ENCODE results near the gene MARCHF7.
"Not testable (repeated sequence)": the region's sequence is repeated elsewhere in the genome, so short reads cannot be mapped to it uniquely, and the experiment has no call there.

MARCHF7 gene

DNA sequence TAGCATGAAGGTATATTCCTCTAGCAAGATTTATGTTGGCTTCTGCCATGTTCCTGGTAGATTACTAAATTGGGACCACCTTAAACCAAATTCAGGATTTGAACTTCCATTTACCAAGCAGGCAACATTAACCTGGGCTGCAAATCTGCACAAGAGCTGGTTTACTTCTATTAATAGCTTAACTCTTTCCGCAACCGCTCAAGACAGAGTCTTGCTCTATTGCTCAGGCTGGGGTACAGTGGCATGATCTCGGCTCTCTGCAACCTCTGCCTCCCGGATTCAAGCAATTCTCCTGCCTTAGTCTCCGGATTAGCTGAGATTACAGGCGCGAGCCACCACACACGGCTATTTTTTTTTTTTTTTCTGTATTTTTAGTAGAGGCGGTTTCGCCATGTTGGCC, 8.4 kb downstream of the MARCHF7 start:
- Histone ChIP-seq H3K9me3 (ENCODE audit: control insufficient read depth in 2 of 2, low read length in 2 of 2) (no peaks in the 10 kb centered on the region), H3K27me3 (ENCODE audit: control insufficient read depth in 1 of 2, insufficient read depth in 2 of 2, low read length in 2 of 2) (no peaks in the 10 kb centered on the region), H3K4me3 (ENCODE audit: low read length in 2 of 2) (no peak overlapping the region), H3K9ac (ENCODE audit: low read length in 2 of 2) (no peak overlapping the region), H3K36me3 (ENCODE audit: control insufficient read depth in 2 of 2, insufficient read depth in 2 of 2, low read length in 2 of 2) (peaks cover 0 to 6% of the 10 kb centered on the region in 2 donors), H3K4me1 (ENCODE audit: control insufficient read depth, insufficient read depth, low read length) (peaks cover 13% of the 10 kb centered on the region), H3K27ac (ENCODE audit: low read length) (no peak overlapping the region)

DNA sequence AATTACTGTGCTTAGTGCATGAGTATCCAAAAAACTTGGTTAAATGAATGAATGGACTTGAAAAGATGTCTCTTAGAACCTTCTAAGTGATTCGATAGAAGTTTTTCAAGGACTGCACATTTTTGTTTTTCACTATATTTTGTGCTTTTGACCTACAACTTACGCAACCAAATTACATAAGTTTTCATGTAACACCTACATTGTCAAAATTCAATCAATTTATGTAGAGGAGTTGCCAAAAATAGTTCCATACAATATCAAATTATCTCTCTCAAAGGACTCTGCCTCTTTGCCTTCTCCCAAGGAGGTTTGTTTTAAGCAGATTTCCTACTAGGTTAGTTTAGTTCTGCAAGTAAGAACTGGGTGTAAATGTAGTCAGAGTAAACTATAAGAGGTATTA, 10.3 kb downstream of the MARCHF7 start:
- H3K27ac ChIP-seq (ENCODE audit: low read length): no peak overlapping the region

DNA sequence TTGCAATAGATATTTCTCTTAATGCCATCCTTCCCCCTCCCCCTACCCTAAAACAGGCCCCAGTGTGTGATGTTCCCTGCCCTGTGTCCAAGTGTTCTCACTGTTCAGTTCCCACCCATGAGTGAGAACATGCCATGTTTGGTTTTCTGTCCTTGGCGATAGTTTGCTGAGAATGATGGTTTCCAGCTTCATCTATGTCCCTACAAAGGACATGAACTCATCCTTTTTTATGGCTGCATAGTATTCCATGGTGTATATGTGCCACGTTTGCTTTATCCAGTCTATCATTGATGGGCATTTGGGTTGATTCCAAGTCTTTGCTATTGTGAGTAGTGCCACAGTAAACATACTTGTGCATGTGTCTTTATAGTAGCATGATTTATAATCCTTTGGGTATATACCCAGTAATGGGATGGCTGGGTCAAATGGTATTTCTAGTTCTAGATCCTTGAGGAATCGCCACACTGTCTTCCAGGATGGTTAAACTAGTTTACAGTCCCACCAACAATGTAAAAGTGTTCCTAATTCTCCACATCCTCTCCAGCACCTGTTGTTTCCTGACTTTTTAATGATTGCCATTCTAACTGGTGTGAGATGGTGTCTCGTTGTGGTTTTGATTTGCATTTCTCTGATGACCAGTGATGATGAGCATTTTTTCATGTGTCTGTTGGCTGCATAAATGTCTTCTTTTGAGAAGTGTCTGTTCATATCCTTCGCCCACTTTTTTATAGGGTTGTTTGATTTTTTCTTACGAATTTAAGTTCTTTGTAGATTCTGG, 12.7 kb downstream of the MARCHF7 start:
- H3K4me1 ChIP-seq (ENCODE audit: control insufficient read depth, insufficient read depth, low read length); H3K27ac ChIP-seq (ENCODE audit: low read length): not testable (repeated sequence)

More for the DNA sequence above, 10.3 kb downstream of the MARCHF7 start:
- H3K9ac ChIP-seq (ENCODE audit: low read length in 2 of 2): no peak overlapping the region
- no peaks in the 10 kb centered on the region for H3K9me3 ChIP-seq (ENCODE audit: control insufficient read depth in 2 of 2, low read length in 2 of 2)
- no peaks in the 10 kb centered on the region for H3K27me3 ChIP-seq (ENCODE audit: control insufficient read depth in 1 of 2, insufficient read depth in 2 of 2, low read length in 2 of 2)
- peaks cover 0 to 2% of the 10 kb centered on the region in 2 donors for H3K36me3 ChIP-seq (ENCODE audit: control insufficient read depth in 2 of 2, insufficient read depth in 2 of 2, low read length in 2 of 2)
- no peaks in the 10 kb centered on the region for H3K4me1 ChIP-seq (ENCODE audit: control insufficient read depth, insufficient read depth, low read length)
- no peak overlapping the region for H3K4me3 ChIP-seq (ENCODE audit: low read length in 2 of 2)

DNA sequence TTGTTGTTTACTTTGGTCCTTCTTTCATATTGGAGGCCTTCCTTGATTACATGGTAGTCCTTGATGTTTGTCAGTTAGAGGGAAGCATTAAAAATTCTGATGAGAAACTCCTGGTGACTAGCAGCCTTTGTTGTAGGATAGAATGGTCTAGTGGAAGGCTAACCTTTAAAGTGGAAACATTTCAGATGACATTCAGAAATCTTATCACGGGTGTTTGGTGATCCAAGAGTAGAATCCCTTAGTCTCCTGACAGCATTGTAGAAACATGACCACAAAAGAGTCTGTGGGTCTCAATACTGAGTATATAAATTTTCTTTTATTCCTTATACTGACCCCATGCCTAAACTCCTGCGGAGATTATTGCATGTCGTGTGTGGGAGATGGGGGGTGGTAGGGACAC, 13.4 kb downstream of the MARCHF7 start:
- Histone ChIP-seq H3K36me3 (ENCODE audit: control insufficient read depth in 2 of 2, insufficient read depth in 2 of 2, low read length in 2 of 2) (peaks cover 0 to 10% of the 10 kb centered on the region in 2 donors), H3K4me3 (ENCODE audit: low read length in 2 of 2) (no peak overlapping the region), H3K27me3 (ENCODE audit: control insufficient read depth in 1 of 2, insufficient read depth in 2 of 2, low read length in 2 of 2) (no peaks in the 10 kb centered on the region), H3K4me1 (ENCODE audit: control insufficient read depth, insufficient read depth, low read length) (no peaks in the 10 kb centered on the region), H3K9me3 (ENCODE audit: control insufficient read depth in 2 of 2, low read length in 2 of 2) (no peaks in the 10 kb centered on the region), H3K27ac (ENCODE audit: low read length) (no peak overlapping the region), H3K9ac (ENCODE audit: low read length in 2 of 2) (no peak overlapping the region)

More for the DNA sequence above, 12.7 kb downstream of the MARCHF7 start:
- H3K9ac ChIP-seq (ENCODE audit: low read length in 2 of 2); H3K36me3 ChIP-seq (ENCODE audit: control insufficient read depth in 2 of 2, insufficient read depth in 2 of 2, low read length in 2 of 2); H3K27me3 ChIP-seq (ENCODE audit: control insufficient read depth in 1 of 2, insufficient read depth in 2 of 2, low read length in 2 of 2); H3K4me3 ChIP-seq (ENCODE audit: low read length in 2 of 2); H3K9me3 ChIP-seq (ENCODE audit: control insufficient read depth in 2 of 2, low read length in 2 of 2): not testable (repeated sequence)

DNA sequence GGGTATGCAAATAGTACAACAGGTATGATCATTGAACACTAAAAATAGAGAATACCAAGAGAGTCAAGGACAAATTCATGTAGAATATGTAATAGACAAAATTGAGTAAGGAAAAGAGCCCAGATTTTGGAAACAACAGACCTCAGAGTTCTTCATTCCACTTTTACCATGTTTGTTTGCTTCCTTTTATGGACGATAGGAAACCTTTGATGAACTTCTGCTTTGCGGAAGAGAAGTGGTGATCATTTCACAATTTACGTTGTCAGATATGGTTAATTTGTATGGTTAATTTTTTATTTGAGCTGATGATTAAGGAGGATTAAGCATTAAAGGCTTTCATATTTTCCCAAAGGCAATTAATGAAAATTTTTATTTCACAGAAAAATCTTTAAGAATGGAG, 16.3 kb downstream of the MARCHF7 start:
- Histone ChIP-seq H3K9me3 (ENCODE audit: control insufficient read depth in 2 of 2, low read length in 2 of 2) (no peaks in the 10 kb centered on the region), H3K4me3 (ENCODE audit: low read length in 2 of 2) (no peak overlapping the region), H3K27me3 (ENCODE audit: control insufficient read depth in 1 of 2, insufficient read depth in 2 of 2, low read length in 2 of 2) (no peaks in the 10 kb centered on the region), H3K4me1 (ENCODE audit: control insufficient read depth, insufficient read depth, low read length) (no peaks in the 10 kb centered on the region), H3K36me3 (ENCODE audit: control insufficient read depth in 2 of 2, insufficient read depth in 2 of 2, low read length in 2 of 2) (peaks cover 3 to 15% of the 10 kb centered on the region in 2 donors), H3K9ac (ENCODE audit: low read length in 2 of 2) (no peak overlapping the region), H3K27ac (ENCODE audit: low read length) (no peak overlapping the region)

DNA sequence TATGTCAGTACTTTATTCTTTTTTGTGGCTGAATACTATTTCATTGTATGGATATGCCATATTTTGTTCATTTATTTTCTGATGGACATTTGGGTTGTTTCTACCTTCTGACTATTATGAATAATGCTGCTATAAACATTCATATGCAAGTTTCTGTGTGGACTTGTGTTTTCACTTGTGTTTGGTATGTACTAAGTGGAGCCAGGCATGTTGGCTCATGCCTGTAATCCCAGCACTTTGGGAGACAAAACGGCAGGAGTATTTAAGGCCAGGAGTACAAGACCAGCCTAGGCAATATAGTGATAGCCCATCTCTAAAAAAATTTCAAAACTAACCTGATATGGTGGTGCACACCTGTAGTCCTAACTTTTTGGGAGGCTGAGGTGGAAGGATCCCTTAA, 23.3 kb downstream of the MARCHF7 start:
- Histone ChIP-seq H3K27ac (ENCODE audit: low read length) (no peak overlapping the region), H3K4me3 (ENCODE audit: low read length in 2 of 2) (no peak overlapping the region), H3K4me1 (ENCODE audit: control insufficient read depth, insufficient read depth, low read length) (no peaks in the 10 kb centered on the region), H3K9ac (ENCODE audit: low read length in 2 of 2) (no peak overlapping the region), H3K27me3 (ENCODE audit: control insufficient read depth in 1 of 2, insufficient read depth in 2 of 2, low read length in 2 of 2) (no peaks in the 10 kb centered on the region), H3K36me3 (ENCODE audit: control insufficient read depth in 2 of 2, insufficient read depth in 2 of 2, low read length in 2 of 2) (peaks cover 15 to 19% of the 10 kb centered on the region in 2 donors), H3K9me3 (ENCODE audit: control insufficient read depth in 2 of 2, low read length in 2 of 2) (no peaks in the 10 kb centered on the region)

DNA sequence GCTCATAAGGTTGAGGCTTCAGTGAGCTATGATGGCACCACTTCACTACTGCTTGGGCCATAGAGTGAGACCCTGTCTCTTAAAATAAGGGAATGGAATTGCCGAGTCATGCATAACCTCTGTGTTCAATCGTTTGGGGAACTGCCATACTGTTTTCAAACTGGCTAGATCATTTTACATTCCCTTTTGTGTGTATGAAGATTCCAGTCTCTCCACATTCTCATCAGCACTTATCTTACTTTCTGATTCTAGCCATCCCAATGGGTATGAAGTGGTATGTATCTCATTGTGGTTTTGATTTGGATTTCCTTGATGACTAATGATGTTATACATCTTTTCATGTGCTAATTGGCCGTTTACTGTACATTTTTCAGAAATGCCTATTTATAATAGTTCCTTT, 23.7 kb downstream of the MARCHF7 start:
- Histone ChIP-seq H3K9me3 (ENCODE audit: control insufficient read depth in 2 of 2, low read length in 2 of 2) (no peaks in the 10 kb centered on the region), H3K36me3 (ENCODE audit: control insufficient read depth in 2 of 2, insufficient read depth in 2 of 2, low read length in 2 of 2) (peaks cover 12 to 16% of the 10 kb centered on the region in 2 donors), H3K27ac (ENCODE audit: low read length) (no peak overlapping the region), H3K27me3 (ENCODE audit: control insufficient read depth in 1 of 2, insufficient read depth in 2 of 2, low read length in 2 of 2) (no peaks in the 10 kb centered on the region), H3K4me1 (ENCODE audit: control insufficient read depth, insufficient read depth, low read length) (no peaks in the 10 kb centered on the region), H3K4me3 (ENCODE audit: low read length in 2 of 2) (no peak overlapping the region), H3K9ac (ENCODE audit: low read length in 2 of 2) (no peak overlapping the region)

DNA sequence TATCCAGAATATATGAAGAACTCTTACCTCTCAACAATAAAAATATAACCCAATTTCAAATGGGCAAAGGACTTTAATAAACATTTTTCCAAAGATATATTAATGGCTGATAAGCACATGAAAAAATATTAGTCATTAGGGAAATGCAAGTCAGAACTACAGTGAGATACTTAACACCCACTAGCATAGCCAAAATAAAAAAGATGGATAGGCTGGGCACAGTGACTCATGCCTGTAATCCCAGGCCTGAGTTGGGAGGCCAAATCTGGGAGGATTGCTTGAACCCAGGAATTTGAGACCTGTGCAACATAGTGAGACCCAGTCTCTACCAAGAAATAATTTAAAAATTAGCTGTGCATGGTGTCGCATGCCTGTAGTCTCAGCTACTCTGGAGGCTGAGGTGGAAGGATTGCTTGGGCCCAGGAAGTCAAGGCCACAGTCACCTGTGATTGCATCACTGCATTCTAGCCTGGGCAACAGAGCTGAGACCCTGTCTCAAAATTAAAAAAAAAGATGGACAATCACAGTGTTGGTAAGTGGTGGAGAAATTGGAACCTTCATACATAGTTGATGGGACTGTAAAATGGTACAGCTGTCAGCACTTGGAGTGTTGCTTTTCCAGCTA, 25.1 kb downstream of the MARCHF7 start:
- no peaks in the 10 kb centered on the region for H3K27me3 ChIP-seq (ENCODE audit: control insufficient read depth in 1 of 2, insufficient read depth in 2 of 2, low read length in 2 of 2)
- no peaks in the 10 kb centered on the region for H3K9me3 ChIP-seq (ENCODE audit: control insufficient read depth in 2 of 2, low read length in 2 of 2)
- no peak overlapping the region for H3K4me3 ChIP-seq (ENCODE audit: low read length in 2 of 2)
- H3K4me1 ChIP-seq (ENCODE audit: control insufficient read depth, insufficient read depth, low read length): no peaks in the 10 kb centered on the region
- H3K9ac ChIP-seq (ENCODE audit: low read length in 2 of 2): no peak overlapping the region
- no peak overlapping the region for H3K27ac ChIP-seq (ENCODE audit: low read length)
- H3K36me3 ChIP-seq (ENCODE audit: control insufficient read depth in 2 of 2, insufficient read depth in 2 of 2, low read length in 2 of 2): peaks cover 10 to 16% of the 10 kb centered on the region in 2 donors

DNA sequence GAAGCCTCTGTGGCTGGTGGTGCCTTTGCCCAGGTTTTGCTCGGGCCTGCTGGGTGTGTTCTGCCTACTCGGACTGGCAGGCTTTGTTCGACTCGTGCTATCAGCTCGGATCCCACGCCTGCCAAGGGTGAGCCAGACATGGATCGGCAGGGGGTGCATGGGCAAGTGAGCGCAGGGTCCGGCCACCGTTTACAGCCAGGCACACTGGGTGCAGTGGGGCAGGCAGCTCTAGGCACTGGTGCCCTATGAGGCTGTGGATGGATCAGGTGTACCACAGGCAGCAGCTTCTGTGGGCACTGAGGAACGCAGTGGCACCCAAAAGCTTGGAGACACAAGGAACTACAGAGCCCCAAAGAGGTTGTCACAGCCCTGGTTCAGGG, 25.6 kb downstream of the MARCHF7 start:
- H3K4me3 ChIP-seq (ENCODE audit: low read length in 2 of 2): no peak overlapping the region
- H3K4me1 ChIP-seq (ENCODE audit: control insufficient read depth, insufficient read depth, low read length): no peaks in the 10 kb centered on the region
- H3K27ac ChIP-seq (ENCODE audit: low read length): no peak overlapping the region
- H3K36me3 ChIP-seq (ENCODE audit: control insufficient read depth in 2 of 2, insufficient read depth in 2 of 2, low read length in 2 of 2): peaks cover 11 to 16% of the 10 kb centered on the region in 2 donors
- H3K27me3 ChIP-seq (ENCODE audit: control insufficient read depth in 1 of 2, insufficient read depth in 2 of 2, low read length in 2 of 2): no peaks in the 10 kb centered on the region
- H3K9ac ChIP-seq (ENCODE audit: low read length in 2 of 2): no peak overlapping the region
- no peaks in the 10 kb centered on the region for H3K9me3 ChIP-seq (ENCODE audit: control insufficient read depth in 2 of 2, low read length in 2 of 2)

DNA sequence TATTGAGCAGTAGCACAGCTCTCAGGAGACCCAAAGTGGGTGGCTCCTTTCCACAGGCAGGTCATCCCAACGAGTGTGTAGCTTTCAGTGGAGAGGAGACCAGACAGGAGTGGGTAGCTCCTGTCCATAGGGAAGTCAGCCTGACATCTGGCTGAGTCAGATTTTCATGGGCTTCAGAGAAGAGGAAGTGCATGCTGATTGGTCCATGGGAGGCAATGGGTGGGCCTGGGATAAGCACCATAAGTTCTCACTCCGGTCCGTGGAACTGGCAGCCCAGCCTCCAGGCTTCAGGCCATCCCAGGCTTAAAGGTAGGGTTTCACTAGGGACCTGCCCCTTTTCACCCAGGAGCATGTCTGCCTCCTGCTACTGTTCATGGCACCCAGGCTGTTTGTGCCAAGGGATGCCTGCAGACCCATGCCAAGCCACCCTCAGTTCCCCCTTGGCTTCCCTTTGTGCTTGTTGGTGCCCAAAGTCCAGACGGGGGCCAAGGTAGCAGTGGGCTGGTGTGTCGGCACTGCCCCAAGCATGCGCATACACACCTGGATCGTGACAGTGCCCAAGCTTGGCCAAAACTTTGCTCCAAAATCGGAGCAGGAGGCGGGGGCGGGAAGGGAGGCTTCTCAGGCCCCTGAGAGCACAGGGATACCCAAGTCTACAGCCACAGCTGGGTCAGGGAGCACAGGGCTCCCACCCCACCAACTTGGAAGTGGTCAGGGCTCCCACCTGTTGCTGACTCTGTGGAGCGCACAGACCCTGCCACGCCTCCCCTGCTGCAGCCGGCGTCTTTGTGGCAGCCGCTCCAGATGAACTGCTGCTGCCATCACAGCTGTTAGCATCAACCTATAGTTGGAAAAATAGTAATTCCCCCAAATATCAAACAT, 26.4 kb downstream of the MARCHF7 start:
- H3K27ac ChIP-seq (ENCODE audit: low read length): no peak overlapping the region
- peaks cover 14 to 18% of the 10 kb centered on the region in 2 donors for H3K36me3 ChIP-seq (ENCODE audit: control insufficient read depth in 2 of 2, insufficient read depth in 2 of 2, low read length in 2 of 2)

More for the DNA sequence above, 26.4 kb downstream of the MARCHF7 start:
- Histone ChIP-seq H3K4me3 (ENCODE audit: low read length in 2 of 2) (no peak overlapping the region), H3K27me3 (ENCODE audit: control insufficient read depth in 1 of 2, insufficient read depth in 2 of 2, low read length in 2 of 2) (no peaks in the 10 kb centered on the region), H3K9me3 (ENCODE audit: control insufficient read depth in 2 of 2, low read length in 2 of 2) (no peaks in the 10 kb centered on the region), H3K4me1 (ENCODE audit: control insufficient read depth, insufficient read depth, low read length) (no peaks in the 10 kb centered on the region), H3K9ac (ENCODE audit: low read length in 2 of 2) (no peak overlapping the region)
